ENCODE results near the gene ALG10B. TPM values are rescaled to one million over a fixed set of nuclear protein-coding genes. Genes with fewer than 3 reads are reported as not detected.

ALG10B gene
- total and polyA plus RNA-seq, 12 donors, result 1.0 to 14.9 (median 6.5) TPM

DNA sequence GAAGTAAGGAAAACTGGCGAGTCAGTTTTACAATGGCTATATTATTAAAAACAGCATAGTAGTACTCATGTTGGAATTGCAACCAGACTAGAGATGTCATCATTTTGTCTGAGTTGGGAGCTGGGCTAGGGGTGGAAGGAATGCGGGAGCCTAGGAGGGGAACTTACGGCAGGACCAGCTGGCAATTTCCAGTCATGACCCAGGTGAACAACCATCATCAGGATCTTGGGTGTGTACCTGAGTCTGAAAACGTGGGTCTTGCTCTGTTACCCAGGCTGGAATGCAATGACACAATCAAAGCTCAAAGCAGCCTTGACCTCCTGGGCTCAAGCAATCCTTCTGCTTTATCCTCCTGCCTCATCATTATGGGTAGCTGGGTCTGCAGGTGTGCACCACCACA, 50.9 kb downstream of the ALG10B start:
- TF ChIP-seq, protein P1, sequence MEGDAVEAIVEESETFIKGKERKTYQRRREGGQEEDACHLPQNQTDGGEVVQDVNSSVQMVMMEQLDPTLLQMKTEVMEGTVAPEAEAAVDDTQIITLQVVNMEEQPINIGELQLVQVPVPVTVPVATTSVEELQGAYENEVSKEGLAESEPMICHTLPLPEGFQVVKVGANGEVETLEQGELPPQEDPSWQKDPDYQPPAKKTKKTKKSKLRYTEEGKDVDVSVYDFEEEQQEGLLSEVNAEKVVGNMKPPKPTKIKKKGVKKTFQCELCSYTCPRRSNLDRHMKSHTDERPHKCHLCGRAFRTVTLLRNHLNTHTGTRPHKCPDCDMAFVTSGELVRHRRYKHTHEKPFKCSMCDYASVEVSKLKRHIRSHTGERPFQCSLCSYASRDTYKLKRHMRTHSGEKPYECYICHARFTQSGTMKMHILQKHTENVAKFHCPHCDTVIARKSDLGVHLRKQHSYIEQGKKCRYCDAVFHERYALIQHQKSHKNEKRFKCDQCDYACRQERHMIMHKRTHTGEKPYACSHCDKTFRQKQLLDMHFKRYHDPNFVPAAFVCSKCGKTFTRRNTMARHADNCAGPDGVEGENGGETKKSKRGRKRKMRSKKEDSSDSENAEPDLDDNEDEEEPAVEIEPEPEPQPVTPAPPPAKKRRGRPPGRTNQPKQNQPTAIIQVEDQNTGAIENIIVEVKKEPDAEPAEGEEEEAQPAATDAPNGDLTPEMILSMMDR (IDR thresholded peaks at IDR 0.05), result no peak
- no peak for TF ChIP-seq POLR2A (IDR thresholded peaks at IDR 0.05)
- intact Hi-C loops (cut with DNase I), result no loop called here
- no peaks in the 10 kb centered on the region for H3K27me3 ChIP-seq
- no peaks in the 10 kb centered on the region for H3K36me3 ChIP-seq (replicated peaks in 1 of 2)
- 63 to 74% (median 69%) methylated on average over 4 of the region's 4 CpGs for WGBS, 4 donors
- no peak overlapping the region for H3K27ac ChIP-seq
- H3K4me3 ChIP-seq, result no peak overlapping the region
- H3K4me1 ChIP-seq (replicated peaks in 1 of 2), result no peaks in the 10 kb centered on the region
- no peak for DNase-seq
- no peaks in the 10 kb centered on the region for H3K9me3 ChIP-seq (replicated peaks in 1 of 3)

DNA sequence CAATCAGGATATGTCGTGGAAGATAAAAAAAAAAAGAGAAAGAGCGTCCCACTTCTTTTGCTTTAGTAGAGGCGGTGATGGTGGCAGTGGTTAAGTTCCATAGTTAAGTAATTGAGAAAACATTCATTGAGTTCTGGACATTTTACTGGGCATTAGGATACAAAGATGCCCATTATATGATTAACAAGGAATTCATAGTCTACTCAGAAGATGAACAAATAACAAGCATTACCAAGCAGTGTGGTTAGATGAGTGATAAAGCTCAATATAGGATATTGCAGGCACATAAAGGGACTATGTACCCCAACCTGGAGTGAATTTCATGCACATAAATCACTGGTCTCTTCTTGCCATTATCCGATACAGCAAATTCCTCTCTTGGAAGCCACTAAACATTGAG, 53.7 kb downstream of the ALG10B start:
- no peaks in the 10 kb centered on the region for H3K4me1 ChIP-seq (replicated peaks in 1 of 2)
- no peak overlapping the region for H3K27ac ChIP-seq
- no peaks in the 10 kb centered on the region for H3K27me3 ChIP-seq
- TF ChIP-seq POLR2A (IDR thresholded peaks at IDR 0.05), result no peak
- TF ChIP-seq, protein P1 (IDR thresholded peaks at IDR 0.05), result no peak
- intact Hi-C loops (cut with DNase I), result no loop called here
- no peak for DNase-seq
- no peak overlapping the region for H3K4me3 ChIP-seq
- WGBS, 4 donors, result 68 to 86% (median 82%) methylated on average over 4 of the region's 4 CpGs
- H3K9me3 ChIP-seq (replicated peaks in 1 of 3), result no peaks in the 10 kb centered on the region
- H3K36me3 ChIP-seq (replicated peaks in 1 of 2), result no peaks in the 10 kb centered on the region

DNA sequence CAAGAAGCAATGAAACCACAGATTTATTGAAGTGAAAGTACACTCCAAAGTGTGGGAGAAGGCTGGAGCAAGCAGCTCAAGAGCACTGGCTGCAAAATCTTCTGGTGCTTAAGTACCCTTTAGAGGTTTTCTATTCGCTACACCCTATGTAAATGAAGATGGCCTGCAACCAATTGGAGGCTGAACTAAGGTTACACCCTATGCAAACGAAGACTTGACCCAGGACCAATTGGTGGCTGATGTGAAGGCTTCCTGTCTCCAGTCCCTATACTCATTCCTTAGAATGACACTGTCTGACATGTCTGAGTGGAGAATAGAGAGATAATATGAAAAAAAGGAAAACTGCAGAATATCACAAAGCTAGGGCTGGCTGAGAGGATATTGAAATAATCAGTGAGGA, 57.2 kb downstream of the ALG10B start:
- Histone ChIP-seq H3K4me3 (no peak overlapping the region), H3K27ac (no peak overlapping the region), H3K9me3 (replicated peaks in 1 of 3) (no peaks in the 10 kb centered on the region), H3K4me1 (replicated peaks in 1 of 2) (no peaks in the 10 kb centered on the region), H3K27me3 (no peaks in the 10 kb centered on the region), H3K36me3 (replicated peaks in 1 of 2) (no peaks in the 10 kb centered on the region)
- no peak for DNase-seq
- 42 to 64% (median 56%) methylated on average over 2 of the region's 2 CpGs for WGBS, 4 donors
- no peak for TF ChIP-seq POLR2A (IDR thresholded peaks at IDR 0.05)
- TF ChIP-seq, protein P1 (IDR thresholded peaks at IDR 0.05), result no peak
- intact Hi-C loops (cut with DNase I), result no loop called here

DNA sequence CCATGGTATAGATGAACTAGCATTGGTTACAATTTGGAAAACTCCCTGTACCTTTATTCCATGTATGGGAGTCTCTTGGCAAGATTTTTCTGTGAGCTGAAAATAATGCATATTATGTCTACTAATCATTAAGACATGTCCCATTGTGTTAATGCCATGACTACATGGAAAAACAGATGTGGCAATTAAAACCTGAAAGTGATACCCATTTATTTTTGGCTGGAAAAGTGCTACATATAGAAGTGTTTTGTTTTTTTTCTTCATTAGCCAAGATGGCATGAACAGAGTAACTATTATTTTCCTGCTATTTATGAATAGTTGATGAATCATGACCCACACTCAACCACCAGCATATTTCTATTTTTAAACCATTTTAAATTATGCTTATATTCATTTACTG, 58.2 kb downstream of the ALG10B start:
- no peaks in the 10 kb centered on the region for H3K27me3 ChIP-seq
- no peak overlapping the region for H3K4me3 ChIP-seq
- H3K9me3 ChIP-seq (replicated peaks in 1 of 3), result no peaks in the 10 kb centered on the region
- H3K27ac ChIP-seq, result no peak overlapping the region
- H3K4me1 ChIP-seq (replicated peaks in 1 of 2), result no peaks in the 10 kb centered on the region
- TF ChIP-seq POLR2A (IDR thresholded peaks at IDR 0.05), result no peak
- TF ChIP-seq, protein P1 (IDR thresholded peaks at IDR 0.05), result no peak
- H3K36me3 ChIP-seq (replicated peaks in 1 of 2), result no peaks in the 10 kb centered on the region
- intact Hi-C loops (cut with DNase I), result no loop called here
- no peak for DNase-seq

Small RNA genes lying within 50 kb of the gene (small RNA-seq; reads per million reads assigned to genes)
- 0 reads per million in 2 donors for gene RF00019
